Prostate gland (tissue), 2 donors: ENCODE results near the gene AP1S2.

ENCODE experiments used
- POLR2AphosphoS5 ChIP-seq: sonication (generic); formaldehyde crosslinking; IDR thresholded peaks from one replicate; pipeline ENCODE4 v1.6.1; 2017; ENCODE audit warnings: antibody characterized with exemption
- TF ChIP-seq, protein P1 (sequence below), 4 experiments: fragments of 200-600 bp in 2 of 4; fragments of 450-650 bp in 2 of 4; sonication (generic) in 2 of 4; IDR thresholded peaks; 1 replicate in 3 of 4; 2 replicates in 1 of 4; pipeline ENCODE4 v1.5.1; 2016 to 2019; ENCODE audit warnings: antibody characterized with exemption in 4 of 4, mild to moderate bottlenecking in 2 of 4, moderate library complexity in 2 of 4

DNA sequence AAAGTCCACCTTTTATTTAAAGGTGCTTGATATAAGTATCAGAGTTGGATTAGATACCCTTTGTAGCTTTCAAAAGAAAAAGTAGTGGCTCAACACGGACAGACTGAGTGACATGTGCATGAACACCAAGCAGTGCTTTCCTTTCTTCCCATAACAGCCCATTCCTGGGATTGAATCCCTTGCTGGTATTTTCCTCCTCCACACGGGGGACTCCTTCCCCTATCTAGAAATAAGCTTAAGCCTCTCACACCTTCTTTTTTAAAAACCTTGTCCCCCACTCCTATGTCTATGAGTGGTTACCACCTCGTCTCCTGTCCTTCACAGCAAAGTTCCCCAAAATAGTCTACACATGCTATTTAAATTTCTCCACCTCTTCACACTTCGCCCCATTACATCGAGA, 5.1 kb downstream of the AP1S2 start:
- TF ChIP-seq, protein P1, sequence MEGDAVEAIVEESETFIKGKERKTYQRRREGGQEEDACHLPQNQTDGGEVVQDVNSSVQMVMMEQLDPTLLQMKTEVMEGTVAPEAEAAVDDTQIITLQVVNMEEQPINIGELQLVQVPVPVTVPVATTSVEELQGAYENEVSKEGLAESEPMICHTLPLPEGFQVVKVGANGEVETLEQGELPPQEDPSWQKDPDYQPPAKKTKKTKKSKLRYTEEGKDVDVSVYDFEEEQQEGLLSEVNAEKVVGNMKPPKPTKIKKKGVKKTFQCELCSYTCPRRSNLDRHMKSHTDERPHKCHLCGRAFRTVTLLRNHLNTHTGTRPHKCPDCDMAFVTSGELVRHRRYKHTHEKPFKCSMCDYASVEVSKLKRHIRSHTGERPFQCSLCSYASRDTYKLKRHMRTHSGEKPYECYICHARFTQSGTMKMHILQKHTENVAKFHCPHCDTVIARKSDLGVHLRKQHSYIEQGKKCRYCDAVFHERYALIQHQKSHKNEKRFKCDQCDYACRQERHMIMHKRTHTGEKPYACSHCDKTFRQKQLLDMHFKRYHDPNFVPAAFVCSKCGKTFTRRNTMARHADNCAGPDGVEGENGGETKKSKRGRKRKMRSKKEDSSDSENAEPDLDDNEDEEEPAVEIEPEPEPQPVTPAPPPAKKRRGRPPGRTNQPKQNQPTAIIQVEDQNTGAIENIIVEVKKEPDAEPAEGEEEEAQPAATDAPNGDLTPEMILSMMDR (IDR thresholded peaks at IDR 0.05) = no peak
- TF ChIP-seq POLR2AphosphoS5 = no peak
